ENCODE measurements around the gene ABLIM2. TPM values are rescaled to one million over a fixed set of nuclear protein-coding genes. Genes with fewer than 3 reads are reported as not detected.

ABLIM2 gene
- total and polyA plus RNA-seq, 2 of the 13 experiments (the other 11 are each of a cell fraction or from before 2014, with no cell fraction given): 0.20 to 0.37 TPM

GRCh38 chr4:8207314-8207713 lies 48.7 kb upstream of the ABLIM2 start (continued):
- TF ChIP-seq HNF1A (IDR thresholded peaks at IDR 0.05; ENCODE audit: low read depth) (no peak), HNF1A (CRISPR knock-in tag; IDR thresholded peaks at IDR 0.05; ENCODE audit: borderline replicate concordance) (no peak), ZNF782 (CRISPR knock-in tag; IDR thresholded peaks at IDR 0.05; ENCODE audit: borderline replicate concordance) (no peak), KDM1A (CRISPR knock-in tag; IDR thresholded peaks at IDR 0.05) (no peak), JARID2 (CRISPR knock-in tag; IDR thresholded peaks at IDR 0.05; ENCODE audit: insufficient replicate concordance) (no peak), CAMTA2 (CRISPR knock-in tag; IDR thresholded peaks at IDR 0.05; ENCODE audit: borderline replicate concordance) (no peak), POLR2A (IDR thresholded peaks at IDR 0.05; ENCODE audit: insufficient read depth in 1 of 2, low read depth in 2 of 2, low read length in 2 of 2) (no peak), HNRNPL (IDR thresholded peaks at IDR 0.05; ENCODE audit: low read depth, low read length) (no peak), RXRB (CRISPR knock-in tag; IDR thresholded peaks at IDR 0.05; ENCODE audit: borderline replicate concordance) (no peak), GTF2F1 (IDR thresholded peaks at IDR 0.05; ENCODE audit: low read length) (no peak), TAF1 (CRISPR knock-in tag; IDR thresholded peaks at IDR 0.05) (no peak), ZNF430 (CRISPR knock-in tag; IDR thresholded peaks at IDR 0.05) (no peak), YEATS4 (CRISPR knock-in tag; IDR thresholded peaks at IDR 0.05; ENCODE audit: borderline replicate concordance) (no peak)

Measured in HepG2 (cell line).